HFF-Myc (cell line): ENCODE measurements around the gene RASGRF1.
"Not testable (repeated sequence)": the region's sequence is repeated elsewhere in the genome, so short reads cannot be mapped to it uniquely, and the experiment has no call there.

ENCODE experiments used
- DNase-seq: peaks from one replicate; pipeline ENCODE4 v3.0.0-alpha.2; 2011; ENCODE audit warnings: low read depth; ENCODE audit errors: extremely low read depth
- H3K4me3 ChIP-seq: replicated peaks from 2 replicates; pipeline ENCODE4 v1.5.1; 2011; ENCODE audit warnings: low read depth, mild to moderate bottlenecking, control low read depth, low read length
- CTCF ChIP-seq: IDR thresholded peaks from 2 replicates; pipeline ENCODE4 v1.5.1; 2012; ENCODE audit warnings: mild to moderate bottlenecking, low read depth, low read length, control low read depth; ENCODE audit errors: missing control alignments

The RASGRF1 gene

GRCh38 chr15:79027532-79028410 is 62.8 kb downstream of the RASGRF1 start:
- DNase-seq: no peak
- no peak for TF ChIP-seq CTCF
- H3K4me3 ChIP-seq: no peak overlapping the region

- DNase-seq: no peak
- no peak for TF ChIP-seq CTCF
- no peak overlapping the region for H3K4me3 ChIP-seq
These were observed 64.8 kb downstream of the RASGRF1 start for GRCh38 chr15:79025802-79026201.

GRCh38 chr15:79025201-79025600 is 65.4 kb downstream of the RASGRF1 start:
- DNase-seq: no peak
- no peak overlapping the region for H3K4me3 ChIP-seq
- TF ChIP-seq CTCF: no peak

- H3K4me3 ChIP-seq: not testable (repeated sequence)
These were observed 66.1 kb downstream of the RASGRF1 start for GRCh38 chr15:79024493-79024892.

GRCh38 chr15:79023918-79024317 is 66.7 kb downstream of the RASGRF1 start:
- DNase-seq: no peak
- no peak overlapping the region for H3K4me3 ChIP-seq
- TF ChIP-seq CTCF: no peak

More at GRCh38 chr15:79024493-79024892, 66.1 kb downstream of the RASGRF1 start:
- not testable (repeated sequence) for DNase-seq

- no peak overlapping the region for H3K4me3 ChIP-seq
- TF ChIP-seq CTCF: no peak
- DNase-seq: no peak
These were observed 67.1 kb downstream of the RASGRF1 start for GRCh38 chr15:79023546-79023890.

- TF ChIP-seq CTCF: no peak
- H3K4me3 ChIP-seq: no peak overlapping the region
- DNase-seq: no peak
These were observed 71.6 kb downstream of the RASGRF1 start for GRCh38 chr15:79018960-79019359.
